Uterus (tissue), 2 donors: ENCODE measurements around the gene FBXL13.

Source experiments
- CTCF ChIP-seq, 4 experiments: fragments of 200-600 bp in 2 of 4; fragments of 450-650 bp in 2 of 4; sonication (generic) in 2 of 4; IDR thresholded peaks; one replicate each; pipeline ENCODE4 v1.5.1; 2016 to 2019; ENCODE audit warnings: antibody characterized with exemption in 4 of 4, mild to moderate bottlenecking in 2 of 4, moderate library complexity in 1 of 4
- POLR2A ChIP-seq, 2 donors: fragments of 450-650 bp; IDR thresholded peaks; one replicate each; pipeline ENCODE4 v1.6.1; 2016; ENCODE audit warnings: antibody characterized with exemption in 2 of 2, mild to moderate bottlenecking in 1 of 2, moderate library complexity in 1 of 2

- TF ChIP-seq CTCF (IDR thresholded peaks at IDR 0.05) (no peak), POLR2A (IDR thresholded peaks at IDR 0.05) (no peak)
Measured at GRCh38 chr7:102888561-102889233, 185.9 kb downstream of the FBXL13 start.
